T-helper 1 cell treated with Interleukin-12 subunit alpha and Interleukin-12 subunit beta and Interleukin-4 antibody, amounts not matched to agents 30 ng/mL and 1 ng/mL, for 36 hours (primary cell): ENCODE measurements around the gene ANAPC15. TPM values are rescaled to one million over a fixed set of nuclear protein-coding genes. Genes with fewer than 3 reads are reported as not detected.

Experiments used
- intact Hi-C: fragments of 100-400 bp; cut with micrococcal nuclease; formaldehyde crosslinking; loops from one replicate; pipeline ENCODE4 v1.15.1; 2024
- total RNA-seq: library from RNA; stranded (reverse); gene quantifications from 2 replicates; pipeline ENCODE4 v1.2.3, GENCODE V29; 2022

ANAPC15 gene
- total RNA-seq, 1 donor from 2014 or later, result 46.0 TPM

DNA sequence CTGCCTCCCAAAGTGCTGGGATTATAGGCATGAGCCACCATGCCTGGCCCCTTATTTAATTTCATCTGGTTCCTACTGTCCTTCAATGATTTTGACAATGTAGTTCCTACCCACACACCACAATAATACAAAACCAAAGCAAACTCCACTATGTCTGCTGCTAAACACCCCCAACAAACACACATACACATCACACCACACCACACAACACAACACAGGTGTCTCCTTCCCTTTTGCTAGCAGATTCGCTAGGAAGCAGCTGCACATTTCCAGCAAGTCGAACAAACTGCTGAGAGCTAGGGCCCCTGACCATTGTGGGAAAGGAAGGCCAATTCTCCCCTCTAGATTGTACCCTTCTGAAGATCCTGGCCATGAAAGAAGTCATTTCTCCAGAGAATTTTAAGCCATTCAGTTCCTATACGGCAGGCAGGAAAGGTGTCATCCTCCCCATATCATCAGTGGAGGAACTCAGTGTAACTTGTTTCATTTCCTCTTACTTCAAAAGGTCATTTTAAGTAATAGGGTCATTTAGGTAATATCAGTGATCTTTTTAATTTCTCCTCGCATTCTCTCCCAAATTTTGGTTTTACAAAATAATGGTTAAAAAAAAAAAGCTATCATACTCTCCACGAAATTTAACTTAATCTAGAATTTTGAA lies 50.6 kb downstream of the ANAPC15 start:
- intact Hi-C loops, result no loop called here

Other genes starting within 250 kb of the ANAPC15 start
- gene DEFB131B, start 234.2 kb downstream of the ANAPC15 start, total RNA-seq, result not detected in 2 replicates
- gene XNDC1N, start 184.1 kb downstream of the ANAPC15 start, total RNA-seq, result 15.1 and 21.5 TPM in 2 replicates
- 37.3 and 41.2 TPM in 2 replicates for gene RNF121, start 183.6 kb downstream of the ANAPC15 start, total RNA-seq
- 19.2 and 22.8 TPM in 2 replicates for gene IL18BP, start 113.8 kb downstream of the ANAPC15 start, total RNA-seq
- 181 and 183 TPM in 2 replicates for gene NUMA1, start 32.2 kb downstream of the ANAPC15 start, total RNA-seq
- gene LRRC51, start 31.8 kb downstream of the ANAPC15 start, total RNA-seq, result 6.2 and 6.7 TPM in 2 replicates
- gene LAMTOR1, start 9.4 kb downstream of the ANAPC15 start, total RNA-seq, result 81.5 and 82.6 TPM in 2 replicates
- gene TOMT, start 6.8 kb downstream of the ANAPC15 start, total RNA-seq, result not detected in 2 replicates
- not detected in 2 replicates for gene FOLR3, start 23.0 kb upstream of the ANAPC15 start, total RNA-seq
- gene FOLR1, start 79.4 kb upstream of the ANAPC15 start, total RNA-seq, result not detected in 2 replicates
- gene FOLR2, start 104.1 kb upstream of the ANAPC15 start, total RNA-seq, result not detected in 2 replicates
- gene INPPL1, start 112.1 kb upstream of the ANAPC15 start, total RNA-seq, result 111 and 117 TPM in 2 replicates
- not detected in 2 replicates for gene PHOX2A, start 131.5 kb upstream of the ANAPC15 start, total RNA-seq